ENCODE measurements around the gene PXMP4.

PXMP4 gene

GRCh38 chr20:33671573-33672288, 48.4 kb downstream of the PXMP4 start:
- no peak overlapping the region for H3K4me3 ChIP-seq (ENCODE audit: low read depth, low read length)
- TF ChIP-seq, protein P1, sequence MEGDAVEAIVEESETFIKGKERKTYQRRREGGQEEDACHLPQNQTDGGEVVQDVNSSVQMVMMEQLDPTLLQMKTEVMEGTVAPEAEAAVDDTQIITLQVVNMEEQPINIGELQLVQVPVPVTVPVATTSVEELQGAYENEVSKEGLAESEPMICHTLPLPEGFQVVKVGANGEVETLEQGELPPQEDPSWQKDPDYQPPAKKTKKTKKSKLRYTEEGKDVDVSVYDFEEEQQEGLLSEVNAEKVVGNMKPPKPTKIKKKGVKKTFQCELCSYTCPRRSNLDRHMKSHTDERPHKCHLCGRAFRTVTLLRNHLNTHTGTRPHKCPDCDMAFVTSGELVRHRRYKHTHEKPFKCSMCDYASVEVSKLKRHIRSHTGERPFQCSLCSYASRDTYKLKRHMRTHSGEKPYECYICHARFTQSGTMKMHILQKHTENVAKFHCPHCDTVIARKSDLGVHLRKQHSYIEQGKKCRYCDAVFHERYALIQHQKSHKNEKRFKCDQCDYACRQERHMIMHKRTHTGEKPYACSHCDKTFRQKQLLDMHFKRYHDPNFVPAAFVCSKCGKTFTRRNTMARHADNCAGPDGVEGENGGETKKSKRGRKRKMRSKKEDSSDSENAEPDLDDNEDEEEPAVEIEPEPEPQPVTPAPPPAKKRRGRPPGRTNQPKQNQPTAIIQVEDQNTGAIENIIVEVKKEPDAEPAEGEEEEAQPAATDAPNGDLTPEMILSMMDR (IDR thresholded peaks at IDR 0.05; ENCODE audit: low read depth, low read length, missing control alignments) = no peak
- DNase-seq (ENCODE audit: low read depth) = no peak
- in situ Hi-C loops (cut with HindIII; ENCODE audit: low sequenced_read_pairs) = no loop called here

DNA sequence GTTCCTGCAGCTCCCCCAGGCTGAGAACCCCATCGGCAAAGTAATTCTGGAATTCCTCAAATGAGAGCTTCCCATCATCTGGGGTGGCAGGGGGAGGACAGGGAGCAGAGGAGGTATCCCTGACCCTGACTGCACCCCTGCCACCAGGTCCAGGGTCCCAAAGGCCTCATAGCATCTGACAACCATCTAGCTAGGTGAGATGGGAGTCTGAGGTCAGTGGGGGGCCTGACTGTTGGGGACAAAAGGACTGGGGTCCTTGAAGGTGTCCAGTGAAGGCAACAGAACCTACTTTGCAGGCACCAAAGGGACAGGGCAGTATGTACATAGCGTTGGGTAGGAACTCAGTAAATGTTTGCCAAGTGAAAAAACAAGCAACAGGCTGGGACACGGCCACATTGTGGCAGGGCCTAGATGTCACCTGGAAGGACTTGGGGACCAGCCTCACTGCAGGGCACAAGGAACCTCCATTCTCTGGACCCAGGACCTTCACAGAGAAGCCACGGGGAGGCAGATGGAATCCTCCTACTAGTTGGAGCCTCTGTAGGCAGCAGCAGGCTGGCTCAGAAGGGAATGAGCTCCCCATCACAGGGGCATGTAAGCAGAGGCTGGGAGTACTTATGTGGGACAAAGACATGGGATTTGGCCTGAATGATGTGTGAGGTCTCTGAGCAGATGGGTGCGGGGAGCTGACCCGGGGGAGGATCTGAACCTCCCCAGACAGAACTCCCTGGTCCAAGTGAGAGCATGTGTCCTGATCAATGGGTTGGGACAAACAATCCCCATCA, 49.2 kb downstream of the PXMP4 start:
- no peak for DNase-seq (ENCODE audit: low read depth)
- in situ Hi-C loops (cut with HindIII; ENCODE audit: low sequenced_read_pairs) = no loop called here
- no peak overlapping the region for H3K4me3 ChIP-seq (ENCODE audit: low read depth, low read length)
- TF ChIP-seq, protein P1 (IDR thresholded peaks at IDR 0.05; ENCODE audit: low read depth, low read length, missing control alignments) = no peak

DNA sequence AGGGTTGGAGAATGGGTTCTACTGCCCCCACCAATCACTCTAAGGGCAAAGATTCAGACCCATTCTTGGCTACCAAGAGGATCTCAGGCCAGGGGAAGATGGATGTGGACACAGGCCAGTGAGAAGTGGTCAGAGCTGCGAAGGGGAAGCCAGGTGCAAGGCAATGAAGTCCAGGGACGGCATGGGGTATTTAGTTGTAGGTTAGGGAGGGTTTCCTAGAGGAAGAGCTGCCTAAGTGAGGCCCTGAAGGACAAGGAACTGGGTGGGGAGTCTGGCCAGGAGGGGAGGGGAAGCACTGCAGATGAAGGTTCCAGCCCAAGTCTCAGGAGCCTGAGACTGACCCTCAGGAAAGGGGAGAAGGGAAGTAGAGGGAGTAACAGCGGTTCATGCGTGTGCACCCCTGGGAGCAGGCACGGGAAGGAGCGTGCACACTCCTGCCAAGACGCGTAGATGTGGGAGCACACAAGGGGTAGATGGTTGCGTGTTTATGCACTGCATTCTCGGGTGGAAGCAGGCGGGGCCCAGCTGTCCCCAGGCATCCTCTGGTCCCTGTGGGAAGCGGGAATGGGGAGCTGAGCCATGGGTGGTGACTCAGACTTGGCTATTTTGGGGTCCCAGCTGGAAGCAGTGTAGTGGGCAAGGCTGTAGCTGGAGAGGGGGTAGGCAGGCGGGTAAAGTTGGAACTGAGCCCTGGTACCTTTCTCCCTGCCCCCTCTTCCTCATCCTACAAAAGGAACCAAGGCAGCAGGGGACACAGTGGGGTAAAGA, 50.1 kb downstream of the PXMP4 start:
- TF ChIP-seq, protein P1 (IDR thresholded peaks at IDR 0.05; ENCODE audit: low read depth, low read length, missing control alignments) = no peak
- H3K4me3 ChIP-seq (ENCODE audit: low read depth, low read length) = no peak overlapping the region
- in situ Hi-C loops (cut with HindIII; ENCODE audit: low sequenced_read_pairs) = no loop called here
- DNase-seq (ENCODE audit: low read depth) = no peak

DNA sequence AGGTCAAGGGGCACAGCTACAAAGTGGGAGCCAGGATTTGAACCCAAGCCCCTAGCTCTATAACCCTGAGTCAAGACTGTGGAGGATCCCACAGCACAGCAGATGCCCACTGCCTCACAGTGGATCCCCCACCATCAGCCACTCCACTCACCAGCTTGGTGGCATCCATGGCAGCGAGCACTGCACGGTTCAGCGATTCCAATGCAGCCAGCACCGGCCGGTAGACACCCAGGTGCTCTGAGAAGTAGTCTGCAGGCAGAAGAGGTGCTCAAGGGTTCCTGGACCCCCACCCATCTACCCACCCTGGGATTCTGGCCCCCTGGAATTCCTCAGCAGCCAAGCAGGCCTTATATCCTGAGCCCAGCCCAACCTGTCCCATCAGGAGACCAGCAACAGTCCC, 50.9 kb downstream of the PXMP4 start:
- DNase-seq (ENCODE audit: low read depth) = no peak
- TF ChIP-seq, protein P1 (IDR thresholded peaks at IDR 0.05; ENCODE audit: low read depth, low read length, missing control alignments) = no peak
- in situ Hi-C loops (cut with HindIII; ENCODE audit: low sequenced_read_pairs) = no loop called here
- H3K4me3 ChIP-seq (ENCODE audit: low read depth, low read length) = no peak overlapping the region

- no peak overlapping the region for H3K4me3 ChIP-seq (ENCODE audit: low read depth, low read length)
- TF ChIP-seq, protein P1 (IDR thresholded peaks at IDR 0.05; ENCODE audit: low read depth, low read length, missing control alignments) = no peak
- in situ Hi-C loops (cut with HindIII; ENCODE audit: low sequenced_read_pairs) = no loop called here
- DNase-seq (ENCODE audit: low read depth) = no peak
Observed at GRCh38 chr20:33668466-33669155, 51.5 kb downstream of the PXMP4 start.

Data from astrocyte of the cerebellum (primary cell).